ENCODE measurements around the gene BCL7C. TPM values are rescaled to one million over a fixed set of nuclear protein-coding genes. Genes with fewer than 3 reads are reported as not detected.

The BCL7C gene
- total and polyA plus RNA-seq, 7 donors: 13.9 to 40.9 (median 18.1) TPM

GRCh38 chr16:30839523-30840227 is 54.2 kb downstream of the BCL7C start:
- H3K27me3 ChIP-seq (ENCODE audit: insufficient read depth in 3 of 3, low read length in 2 of 3): no peaks in the 10 kb centered on the region
- H3K9me3 ChIP-seq: no peaks in the 10 kb centered on the region
- no peak overlapping the region for H3K4me3 ChIP-seq
- H3K4me1 ChIP-seq: no peaks in the 10 kb centered on the region
- TF ChIP-seq, protein P1, sequence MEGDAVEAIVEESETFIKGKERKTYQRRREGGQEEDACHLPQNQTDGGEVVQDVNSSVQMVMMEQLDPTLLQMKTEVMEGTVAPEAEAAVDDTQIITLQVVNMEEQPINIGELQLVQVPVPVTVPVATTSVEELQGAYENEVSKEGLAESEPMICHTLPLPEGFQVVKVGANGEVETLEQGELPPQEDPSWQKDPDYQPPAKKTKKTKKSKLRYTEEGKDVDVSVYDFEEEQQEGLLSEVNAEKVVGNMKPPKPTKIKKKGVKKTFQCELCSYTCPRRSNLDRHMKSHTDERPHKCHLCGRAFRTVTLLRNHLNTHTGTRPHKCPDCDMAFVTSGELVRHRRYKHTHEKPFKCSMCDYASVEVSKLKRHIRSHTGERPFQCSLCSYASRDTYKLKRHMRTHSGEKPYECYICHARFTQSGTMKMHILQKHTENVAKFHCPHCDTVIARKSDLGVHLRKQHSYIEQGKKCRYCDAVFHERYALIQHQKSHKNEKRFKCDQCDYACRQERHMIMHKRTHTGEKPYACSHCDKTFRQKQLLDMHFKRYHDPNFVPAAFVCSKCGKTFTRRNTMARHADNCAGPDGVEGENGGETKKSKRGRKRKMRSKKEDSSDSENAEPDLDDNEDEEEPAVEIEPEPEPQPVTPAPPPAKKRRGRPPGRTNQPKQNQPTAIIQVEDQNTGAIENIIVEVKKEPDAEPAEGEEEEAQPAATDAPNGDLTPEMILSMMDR (IDR thresholded peaks at IDR 0.05): no peak
- intact Hi-C loops (cut with DNase I): loop anchor here in 1 of 2 donors (5.0 kb wide), 1 partner anchor 38 kb away; no protein-coding TSS in a partner anchor
- no peak overlapping the region for H3K27ac ChIP-seq
- DNase-seq: no peak
- H3K36me3 ChIP-seq (ENCODE audit: insufficient read depth in 1 of 2, low read depth in 1 of 2): no peaks in the 10 kb centered on the region
- no peak for ATAC-seq
- WGBS, 3 donors: 53 to 60% (median 55%) methylated on average over 5 of the region's 5 CpGs

GRCh38 chr16:30838876-30839471 is 54.9 kb downstream of the BCL7C start:
- TF ChIP-seq, protein P1 (IDR thresholded peaks at IDR 0.05): no peak
- intact Hi-C loops (cut with DNase I): no loop called here
- H3K9me3 ChIP-seq: no peaks in the 10 kb centered on the region
- H3K36me3 ChIP-seq (ENCODE audit: insufficient read depth in 1 of 2, low read depth in 1 of 2): no peaks in the 10 kb centered on the region
- ATAC-seq (no peak), DNase-seq (no peak)
- no peaks in the 10 kb centered on the region for H3K4me1 ChIP-seq
- no peak overlapping the region for H3K27ac ChIP-seq
- H3K27me3 ChIP-seq (ENCODE audit: insufficient read depth in 3 of 3, low read length in 2 of 3): no peaks in the 10 kb centered on the region
- H3K4me3 ChIP-seq: no peak overlapping the region
- 70 to 77% (median 72%) methylated on average over 3 of the region's 3 CpGs for WGBS, 3 donors

DNA sequence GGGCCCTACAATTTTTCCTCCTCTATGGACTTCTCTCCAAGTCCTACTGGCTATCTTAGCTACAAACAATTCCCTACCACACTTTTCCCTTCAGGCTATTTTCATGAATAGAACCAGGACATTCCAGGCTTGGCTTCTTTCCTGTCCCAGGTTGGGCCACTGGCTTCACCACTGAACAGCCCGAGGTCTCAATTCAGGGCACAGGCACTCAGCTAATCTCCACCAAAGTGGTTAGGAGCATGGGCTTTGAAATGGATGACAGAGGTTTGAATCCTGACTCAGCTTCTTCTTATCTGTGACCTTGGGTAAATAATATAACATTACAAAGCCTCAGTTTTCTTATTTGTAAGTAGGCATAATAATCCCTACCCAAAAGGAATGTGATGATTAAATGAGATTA is 56.0 kb downstream of the BCL7C start:
- Histone ChIP-seq H3K36me3 (ENCODE audit: insufficient read depth in 1 of 2, low read depth in 1 of 2) (no peaks in the 10 kb centered on the region), H3K27me3 (ENCODE audit: insufficient read depth in 3 of 3, low read length in 2 of 3) (no peaks in the 10 kb centered on the region), H3K9me3 (no peaks in the 10 kb centered on the region), H3K27ac (no peak overlapping the region), H3K4me1 (no peaks in the 10 kb centered on the region), H3K4me3 (no peak overlapping the region)
- no peak for DNase-seq
- 76 to 88% (median 84%) methylated on average over 1 of the region's 1 CpG for WGBS, 3 donors
- intact Hi-C loops (cut with DNase I): no loop called here
- ATAC-seq: no peak
- TF ChIP-seq, protein P1 (IDR thresholded peaks at IDR 0.05): no peak

Other genes with a start within 250 kb of the BCL7C start
- gene PRR14, start 243.1 kb downstream of the BCL7C start, total RNA-seq: 10 to 100 TPM; 13.4 to 26.4 (median 15.9) TPM
- gene PRR14, start 243.1 kb downstream of the BCL7C start, polyA plus RNA-seq: 10 to 100 TPM; 23.8 to 26.8 (median 25.5) TPM
- 10 to 100 TPM; 31.2 to 58.5 (median 38.6) TPM for gene FBRS, start 235.6 kb downstream of the BCL7C start, total RNA-seq
- 10 to 100 TPM; 24.8 to 35.5 (median 29.3) TPM for gene FBRS, start 235.6 kb downstream of the BCL7C start, polyA plus RNA-seq
- gene SRCAP, start 194.9 kb downstream of the BCL7C start, total RNA-seq: 10 to 100 TPM; 37.8 to 50.1 (median 45.2) TPM
- 10 to 100 TPM in 1 of 3 donors, 1 to 10 TPM in 2; 4.4 to 32.7 (median 4.5) TPM for gene SRCAP, start 194.9 kb downstream of the BCL7C start, polyA plus RNA-seq
- 10 to 100 TPM; 10.1 to 13.5 (median 12.9) TPM for gene PHKG2, start 145.7 kb downstream of the BCL7C start, total RNA-seq
- gene PHKG2, start 145.7 kb downstream of the BCL7C start, polyA plus RNA-seq: 10 to 100 TPM; 13.2 to 21.3 (median 13.8) TPM
- gene CFAP119, start 132.0 kb downstream of the BCL7C start, total RNA-seq: 1 to 10 TPM in 1 of 4 donors, under 1 TPM in 3; 0.52 to 2.4 (median 0.78) TPM
- gene CFAP119, start 132.0 kb downstream of the BCL7C start, polyA plus RNA-seq: 1 to 10 TPM in 1 of 3 donors, under 1 TPM in 2; 0.48 to 3.0 (median 0.63) TPM
- 10 to 100 TPM; 26.8 to 49.1 (median 36.5) TPM for gene RNF40, start 131.8 kb downstream of the BCL7C start, total RNA-seq
- gene RNF40, start 131.8 kb downstream of the BCL7C start, polyA plus RNA-seq: 10 to 100 TPM; 29.1 to 42.2 (median 33.2) TPM
- gene ZNF629, start 106.9 kb downstream of the BCL7C start, total RNA-seq: 10 to 100 TPM in 3 of 4 donors, 1 to 10 TPM in 1; 5.3 to 15.9 (median 13.1) TPM
- 1 to 10 TPM; 1.5 to 7.8 (median 4.4) TPM for gene ZNF629, start 106.9 kb downstream of the BCL7C start, polyA plus RNA-seq
- 10 to 100 TPM in 1 of 4 donors, 1 to 10 TPM in 3; 8.5 to 16.6 (median 9.4) TPM for gene CTF1, start 2.5 kb upstream of the BCL7C start, total RNA-seq
- 1 to 10 TPM; 4.9 to 5.5 (median 5.2) TPM for gene CTF1, start 2.5 kb upstream of the BCL7C start, polyA plus RNA-seq
- gene FBXL19, start 29.5 kb upstream of the BCL7C start, total RNA-seq: 1 to 10 TPM; 3.4 to 4.2 (median 4.1) TPM
- gene FBXL19, start 29.5 kb upstream of the BCL7C start, polyA plus RNA-seq: 1 to 10 TPM; 2.8 to 5.4 (median 2.8) TPM
- gene ORAI3, start 55.0 kb upstream of the BCL7C start, total RNA-seq: 1 to 10 TPM; 3.6 to 5.8 (median 5.5) TPM
- 1 to 10 TPM; 3.5 to 6.0 (median 4.0) TPM for gene ORAI3, start 55.0 kb upstream of the BCL7C start, polyA plus RNA-seq
- gene SETD1A, start 63.7 kb upstream of the BCL7C start, total RNA-seq: 10 to 100 TPM; 13.3 to 19.0 (median 16.2) TPM
- 10 to 100 TPM in 1 of 3 donors, 1 to 10 TPM in 2; 7.9 to 15.9 (median 9.4) TPM for gene SETD1A, start 63.7 kb upstream of the BCL7C start, polyA plus RNA-seq
- 10 to 100 TPM in 1 of 4 donors, 1 to 10 TPM in 3; 3.2 to 12.8 (median 5.4) TPM for gene HSD3B7, start 91.1 kb upstream of the BCL7C start, total RNA-seq
- gene HSD3B7, start 91.1 kb upstream of the BCL7C start, polyA plus RNA-seq: 1 to 10 TPM; 3.5 to 4.9 (median 4.1) TPM
- gene STX1B, start 116.6 kb upstream of the BCL7C start, total RNA-seq: under 1 TPM in 3 of 4 donors, not detected in 1; 0.11 to 0.64 (median 0.26) TPM
- gene STX1B, start 116.6 kb upstream of the BCL7C start, polyA plus RNA-seq: under 1 TPM; 0.04 to 0.14 (median 0.05) TPM
- gene STX4, start 139.5 kb upstream of the BCL7C start, total RNA-seq: 10 to 100 TPM; 47.6 to 57.8 (median 51.6) TPM
- gene STX4, start 139.5 kb upstream of the BCL7C start, polyA plus RNA-seq: 100 to 1,000 TPM in 1 of 3 donors, 10 to 100 TPM in 2; 61.8 to 123 (median 83.3) TPM
- 1 to 10 TPM; 5.3 to 7.5 (median 5.8) TPM for gene ZNF668, start 180.2 kb upstream of the BCL7C start, total RNA-seq
- gene ZNF668, start 180.2 kb upstream of the BCL7C start, polyA plus RNA-seq: 10 to 100 TPM in 2 of 3 donors, 1 to 10 TPM in 1; 7.2 to 12.3 (median 10.9) TPM
- gene ZNF646, start 180.3 kb upstream of the BCL7C start, total RNA-seq: 10 to 100 TPM in 2 of 4 donors, 1 to 10 TPM in 2; 8.4 to 22.6 (median 12.3) TPM
- 10 to 100 TPM in 1 of 3 donors, 1 to 10 TPM in 2; 4.0 to 20.8 (median 5.9) TPM for gene ZNF646, start 180.3 kb upstream of the BCL7C start, polyA plus RNA-seq
- gene PRSS53, start 194.9 kb upstream of the BCL7C start, total RNA-seq: under 1 TPM; 0.32 to 0.90 (median 0.48) TPM
- gene PRSS53, start 194.9 kb upstream of the BCL7C start, polyA plus RNA-seq: under 1 TPM; 0.17 to 0.56 (median 0.31) TPM
- 10 to 100 TPM; 13.3 to 17.8 (median 16.5) TPM for gene VKORC1, start 200.7 kb upstream of the BCL7C start, total RNA-seq
- 10 to 100 TPM; 28.6 to 57.0 (median 48.3) TPM for gene VKORC1, start 200.7 kb upstream of the BCL7C start, polyA plus RNA-seq
- 10 to 100 TPM; 36.7 to 72.8 (median 55.4) TPM for gene BCKDK, start 214.3 kb upstream of the BCL7C start, total RNA-seq
- 10 to 100 TPM; 46.6 to 58.6 (median 47.3) TPM for gene BCKDK, start 214.3 kb upstream of the BCL7C start, polyA plus RNA-seq
- 10 to 100 TPM; 39.9 to 75.4 (median 61.2) TPM for gene KAT8, start 223.6 kb upstream of the BCL7C start, total RNA-seq
- 10 to 100 TPM; 36.1 to 56.7 (median 51.2) TPM for gene KAT8, start 223.6 kb upstream of the BCL7C start, polyA plus RNA-seq
- gene PRSS8, start 241.7 kb upstream of the BCL7C start, total RNA-seq: not detected
- under 1 TPM in 2 of 3 donors, not detected in 1; 0.07 to 0.22 TPM for gene PRSS8, start 241.7 kb upstream of the BCL7C start, polyA plus RNA-seq

Data from psoas muscle (tissue), 8 donors.